ENCODE results near the gene CACNB2.
"Not testable (repeated sequence)": the region's sequence is repeated elsewhere in the genome, so short reads cannot be mapped to it uniquely, and the experiment has no call there.

The CACNB2 gene

GRCh38 chr10:18196806-18197550 is 56.8 kb downstream of the CACNB2 start:
- H3K4me3 ChIP-seq, result no peak overlapping the region
- no peaks in the 10 kb centered on the region for H3K9me3 ChIP-seq
- H3K9ac ChIP-seq, result no peak overlapping the region
- H3K36me3 ChIP-seq, result no peaks in the 10 kb centered on the region
- no peak for TF ChIP-seq Cebpa-rat (IDR thresholded peaks at IDR 0.05)
- no peak overlapping the region for H3K27ac ChIP-seq
- no peak overlapping the region for H3K4me2 ChIP-seq
- H4K20me1 ChIP-seq, result no peaks in the 10 kb centered on the region
- H3K27me3 ChIP-seq, result no peaks in the 10 kb centered on the region
- no peaks in the 10 kb centered on the region for H3K4me1 ChIP-seq

- TF ChIP-seq Cebpa-rat (IDR thresholded peaks at IDR 0.05), result no peak
- H3K36me3 ChIP-seq, result no peaks in the 10 kb centered on the region
- H3K4me1 ChIP-seq, result no peaks in the 10 kb centered on the region
- H4K20me1 ChIP-seq, result no peaks in the 10 kb centered on the region
- no peak overlapping the region for H3K4me2 ChIP-seq
- no peaks in the 10 kb centered on the region for H3K27me3 ChIP-seq
- no peak overlapping the region for H3K4me3 ChIP-seq
- no peak overlapping the region for H3K27ac ChIP-seq
- no peaks in the 10 kb centered on the region for H3K9me3 ChIP-seq
- H3K9ac ChIP-seq, result no peak overlapping the region
These were observed 57.5 kb downstream of the CACNB2 start for GRCh38 chr10:18197706-18198105.

GRCh38 chr10:18201877-18202276 is 61.7 kb downstream of the CACNB2 start:
- H3K4me3 ChIP-seq, result no peak overlapping the region
- no peaks in the 10 kb centered on the region for H3K4me1 ChIP-seq
- no peaks in the 10 kb centered on the region for H3K36me3 ChIP-seq

GRCh38 chr10:18202680-18203460 is 62.6 kb downstream of the CACNB2 start:
- Histone ChIP-seq H3K9me3 (no peaks in the 10 kb centered on the region), H3K4me1 (no peaks in the 10 kb centered on the region), H3K27ac (no peak overlapping the region), H3K9ac (no peak overlapping the region), H4K20me1 (no peaks in the 10 kb centered on the region), H3K4me2 (no peak overlapping the region), H3K4me3 (no peak overlapping the region), H3K36me3 (no peaks in the 10 kb centered on the region), H3K27me3 (no peaks in the 10 kb centered on the region)
- no peak for TF ChIP-seq Cebpa-rat (IDR thresholded peaks at IDR 0.05)

More at GRCh38 chr10:18201877-18202276, 61.7 kb downstream of the CACNB2 start:
- Histone ChIP-seq H4K20me1 (no peaks in the 10 kb centered on the region), H3K27ac (no peak overlapping the region), H3K4me2 (no peak overlapping the region), H3K9ac (no peak overlapping the region), H3K9me3 (no peaks in the 10 kb centered on the region), H3K27me3 (no peaks in the 10 kb centered on the region)
- no peak for TF ChIP-seq Cebpa-rat (IDR thresholded peaks at IDR 0.05)

- Histone ChIP-seq H3K27me3 (no peaks in the 10 kb centered on the region), H4K20me1 (no peaks in the 10 kb centered on the region), H3K4me3 (no peak overlapping the region), H3K4me2 (no peak overlapping the region), H3K9me3 (no peaks in the 10 kb centered on the region), H3K9ac (no peak overlapping the region), H3K27ac (no peak overlapping the region), H3K36me3 (no peaks in the 10 kb centered on the region), H3K4me1 (no peaks in the 10 kb centered on the region)
- no peak for TF ChIP-seq Cebpa-rat (IDR thresholded peaks at IDR 0.05)
These were observed 63.2 kb downstream of the CACNB2 start for GRCh38 chr10:18203471-18203870.

- H3K27ac ChIP-seq, result no peak overlapping the region
These were observed 64.0 kb downstream of the CACNB2 start for GRCh38 chr10:18204039-18204835.

GRCh38 chr10:18205098-18205834 is 65.0 kb downstream of the CACNB2 start:
- TF ChIP-seq Cebpa-rat (IDR thresholded peaks at IDR 0.05), result no peak
- H3K27me3 ChIP-seq, result no peaks in the 10 kb centered on the region
- H3K36me3 ChIP-seq, result no peaks in the 10 kb centered on the region
- no peaks in the 10 kb centered on the region for H3K9me3 ChIP-seq
- H3K27ac ChIP-seq, result no peak overlapping the region
- no peak overlapping the region for H3K9ac ChIP-seq
- peaks cover 6% of the 10 kb centered on the region; the same call in 1 of the 2 replicates for H3K4me1 ChIP-seq
- no peaks in the 10 kb centered on the region for H4K20me1 ChIP-seq
- no peak overlapping the region for H3K4me2 ChIP-seq
- no peak overlapping the region for H3K4me3 ChIP-seq

More at GRCh38 chr10:18204039-18204835, 64.0 kb downstream of the CACNB2 start:
- Histone ChIP-seq H3K4me1 (peaks cover 3% of the 10 kb centered on the region; the same call in 1 of the 2 replicates), H4K20me1 (no peaks in the 10 kb centered on the region), H3K9me3 (no peaks in the 10 kb centered on the region), H3K4me2 (no peak overlapping the region), H3K27me3 (no peaks in the 10 kb centered on the region), H3K9ac (no peak overlapping the region), H3K36me3 (no peaks in the 10 kb centered on the region), H3K4me3 (no peak overlapping the region)
- TF ChIP-seq Cebpa-rat (IDR thresholded peaks at IDR 0.05), result no peak

GRCh38 chr10:18208186-18208585 is 68.0 kb downstream of the CACNB2 start:
- not testable (repeated sequence) for H3K4me2 ChIP-seq, H3K36me3 ChIP-seq, H3K27ac ChIP-seq, H4K20me1 ChIP-seq, H3K4me3 ChIP-seq, H3K9ac ChIP-seq, H3K27me3 ChIP-seq, H3K9me3 ChIP-seq
- H3K4me1 ChIP-seq, result peaks cover 13% of the 10 kb centered on the region

GRCh38 chr10:18209241-18209640 is 69.0 kb downstream of the CACNB2 start:
- H3K27ac ChIP-seq, result no peak overlapping the region
- no peak for TF ChIP-seq Cebpa-rat (IDR thresholded peaks at IDR 0.05)
- H3K4me1 ChIP-seq, result peaks cover 18% of the 10 kb centered on the region
- H3K36me3 ChIP-seq, result no peaks in the 10 kb centered on the region
- no peaks in the 10 kb centered on the region for H4K20me1 ChIP-seq
- no peak overlapping the region for H3K4me2 ChIP-seq
- no peak overlapping the region for H3K9ac ChIP-seq
- H3K9me3 ChIP-seq, result no peaks in the 10 kb centered on the region
- H3K27me3 ChIP-seq, result no peaks in the 10 kb centered on the region
- no peak overlapping the region for H3K4me3 ChIP-seq

Data from BLaER1 (cell line).